KMS-11 (cell line): ENCODE measurements around the gene HDAC4.

Experiments
- H2AFZ ChIP-seq: fragments of 200-600 bp; sonication (generic); 2 replicates; pipeline ENCODE4 v1.6.1; 2016; ENCODE audit warnings: antibody characterized with exemption, mixed run types, low read depth
- H3K27ac ChIP-seq: fragments of 200-600 bp; sonication (generic); 2 replicates; pipeline ENCODE4 v1.6.1; 2016; ENCODE audit warnings: mild to moderate bottlenecking, mixed run types
- H3K27me3 ChIP-seq: fragments of 200-600 bp; sonication (generic); 2 replicates; pipeline ENCODE4 v1.6.1; 2017; ENCODE audit warnings: mild to moderate bottlenecking, low read depth, mixed run types, moderate library complexity; ENCODE audit not compliant: insufficient read depth
- H3K36me3 ChIP-seq: fragments of 200-600 bp; sonication (generic); 2 replicates; pipeline ENCODE4 v1.6.1; 2017; ENCODE audit warnings: mild to moderate bottlenecking, mixed run types; ENCODE audit not compliant: insufficient read depth
- H3K4me1 ChIP-seq: fragments of 200-600 bp; sonication (generic); 2 replicates; pipeline ENCODE4 v1.6.1; 2016; ENCODE audit warnings: mild to moderate bottlenecking, low read depth, mixed run types; ENCODE audit not compliant: poor library complexity, severe bottlenecking
- H3K4me2 ChIP-seq: fragments of 200-600 bp; sonication (generic); 2 replicates; pipeline ENCODE4 v1.7.0; 2016; ENCODE audit warnings: mild to moderate bottlenecking, mixed run types
- H3K4me3 ChIP-seq: fragments of 200-600 bp; sonication (generic); IDR thresholded peaks from 2 replicates; pipeline ENCODE4 v1.6.1; 2017; ENCODE audit warnings: low read depth, low read length, mixed read lengths; ENCODE audit not compliant: insufficient read depth
- H3K79me2 ChIP-seq: fragments of 200-600 bp; sonication (generic); 2 replicates; pipeline ENCODE4 v1.6.1; 2016; ENCODE audit warnings: low read depth, mixed run types; ENCODE audit not compliant: insufficient read depth
- H3K9ac ChIP-seq: fragments of 200-600 bp; sonication (generic); 2 replicates; pipeline ENCODE4 v1.6.1; 2016; ENCODE audit warnings: mild to moderate bottlenecking, mixed run types
- H4K20me1 ChIP-seq: fragments of 200-600 bp; sonication (generic); 2 replicates; pipeline ENCODE4 v1.6.1; 2016; ENCODE audit warnings: mild to moderate bottlenecking, mixed run types; ENCODE audit not compliant: insufficient read depth
- CTCF ChIP-seq: fragments of 200-600 bp; sonication (generic); conservative IDR thresholded peaks from 2 replicates; pipeline ENCODE4 v1.6.1; 2017; ENCODE audit warnings: low read depth, mild to moderate bottlenecking, antibody characterized with exemption, low read length, moderate library complexity, mixed read lengths

HDAC4 gene

DNA sequence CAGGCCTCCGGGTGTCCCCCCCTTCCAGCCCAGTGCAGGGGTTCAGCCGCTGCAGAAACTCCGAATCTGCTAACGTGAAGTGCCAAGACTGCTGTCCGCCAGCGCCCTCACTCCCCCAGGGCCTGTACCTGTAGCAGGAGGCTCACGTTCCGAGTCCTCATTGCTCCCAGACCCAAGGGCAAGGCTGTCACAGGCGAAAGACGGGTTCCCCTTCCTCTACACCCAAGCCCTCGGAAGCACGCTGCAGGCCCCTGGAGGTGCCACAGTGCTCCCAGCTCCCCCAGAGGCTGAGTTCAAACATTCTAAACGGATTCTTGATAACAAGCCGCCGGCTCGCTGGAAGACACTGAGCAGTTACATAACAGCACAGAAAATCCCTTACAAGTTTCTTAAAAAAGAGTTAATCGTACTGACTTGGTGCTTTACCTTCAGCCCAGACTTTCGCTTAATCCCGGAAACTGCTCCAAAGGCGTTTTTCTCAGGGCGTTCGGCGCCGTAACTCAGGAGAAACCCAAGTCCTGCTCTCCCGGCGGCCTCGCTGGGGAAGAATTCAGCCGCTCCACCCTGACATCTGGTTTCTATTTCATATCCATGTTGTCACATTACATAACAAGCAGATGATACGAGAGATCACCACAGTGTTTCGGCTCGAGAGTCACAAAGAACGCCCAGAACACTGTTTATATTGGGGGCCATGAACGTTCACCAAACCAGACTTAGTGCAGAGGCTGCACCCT is 92.0 kb downstream of the HDAC4 start:
- no peak overlapping the region for H3K4me2 ChIP-seq
- H4K20me1 ChIP-seq = no peaks in the 10 kb centered on the region
- H3K36me3 ChIP-seq = no peaks in the 10 kb centered on the region
- peaks cover 16% of the 10 kb centered on the region for H3K4me1 ChIP-seq
- no peak overlapping the region for H3K4me3 ChIP-seq
- TF ChIP-seq CTCF = no peak
- no peak overlapping the region for H2AFZ ChIP-seq
- peaks cover 10% of the 10 kb centered on the region; the same call in 1 of the 2 replicates for H3K79me2 ChIP-seq
- no peaks in the 10 kb centered on the region for H3K27me3 ChIP-seq
- H3K9ac ChIP-seq = no peak overlapping the region
- no peak overlapping the region for H3K27ac ChIP-seq

GRCh38 chr2:239307921-239308613 is 92.8 kb downstream of the HDAC4 start:
- Histone ChIP-seq H3K79me2 (peaks cover 10% of the 10 kb centered on the region; the same call in 1 of the 2 replicates), H3K27me3 (no peaks in the 10 kb centered on the region), H4K20me1 (no peaks in the 10 kb centered on the region), H3K4me3 (no peak overlapping the region), H3K36me3 (no peaks in the 10 kb centered on the region), H3K27ac (no peak overlapping the region), H2AFZ (no peak overlapping the region), H3K9ac (no peak overlapping the region), H3K4me1 (peaks cover 16% of the 10 kb centered on the region), H3K4me2 (no peak overlapping the region)
- TF ChIP-seq CTCF = no peak

DNA sequence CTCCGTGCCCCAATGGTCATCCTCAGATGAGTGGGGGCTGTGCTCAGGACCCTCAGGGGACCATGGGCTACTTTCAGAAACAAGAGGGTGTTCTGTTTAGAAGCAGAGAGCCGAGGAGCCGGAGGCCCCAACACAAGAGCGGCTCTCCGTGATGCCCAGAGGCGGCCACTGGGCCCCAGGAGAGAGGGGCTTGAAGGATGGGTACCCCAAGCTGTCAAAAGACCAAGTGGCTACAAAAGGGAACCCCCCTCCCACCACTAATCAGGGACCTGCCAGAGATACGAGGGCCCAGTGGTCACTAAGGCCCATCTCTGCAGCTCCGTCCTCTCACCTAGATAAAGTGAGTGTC is 93.6 kb downstream of the HDAC4 start:
- H3K4me1 ChIP-seq = peaks cover 16% of the 10 kb centered on the region

More for the DNA sequence above, 93.6 kb downstream of the HDAC4 start:
- H3K27me3 ChIP-seq = no peaks in the 10 kb centered on the region
- H3K36me3 ChIP-seq = no peaks in the 10 kb centered on the region
- H3K4me3 ChIP-seq = no peak overlapping the region
- H4K20me1 ChIP-seq = no peaks in the 10 kb centered on the region
- no peak overlapping the region for H3K9ac ChIP-seq
- TF ChIP-seq CTCF = no peak
- no peak overlapping the region for H3K4me2 ChIP-seq
- no peak overlapping the region for H3K27ac ChIP-seq
- no peak overlapping the region for H2AFZ ChIP-seq
- H3K79me2 ChIP-seq = peaks cover 10% of the 10 kb centered on the region; the same call in 1 of the 2 replicates
